ENCODE results near the gene MRPL4.

MRPL4 gene

DNA sequence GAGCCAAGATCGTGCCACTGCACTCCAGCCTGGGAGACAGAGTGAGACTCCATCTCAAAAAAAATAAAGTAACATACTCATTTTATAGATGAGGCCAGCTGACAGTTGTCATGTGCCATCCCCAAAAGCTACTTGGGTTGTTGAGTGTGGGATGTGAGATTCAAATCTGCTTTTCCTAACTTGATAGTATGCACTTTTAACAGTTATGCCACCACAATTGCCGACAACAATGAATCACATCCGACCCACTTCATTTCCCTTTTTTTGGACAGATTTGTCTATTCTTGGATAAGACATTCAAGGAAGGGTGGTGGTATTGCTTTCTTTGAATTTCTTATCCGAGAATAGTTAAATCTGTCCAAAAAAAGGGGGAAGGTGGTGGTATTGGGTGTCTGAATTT is 41.0 kb upstream of the MRPL4 start:
- no peak for DNase-seq (ENCODE audit: extremely low read depth, low read depth)
- TF ChIP-seq, protein P1, sequence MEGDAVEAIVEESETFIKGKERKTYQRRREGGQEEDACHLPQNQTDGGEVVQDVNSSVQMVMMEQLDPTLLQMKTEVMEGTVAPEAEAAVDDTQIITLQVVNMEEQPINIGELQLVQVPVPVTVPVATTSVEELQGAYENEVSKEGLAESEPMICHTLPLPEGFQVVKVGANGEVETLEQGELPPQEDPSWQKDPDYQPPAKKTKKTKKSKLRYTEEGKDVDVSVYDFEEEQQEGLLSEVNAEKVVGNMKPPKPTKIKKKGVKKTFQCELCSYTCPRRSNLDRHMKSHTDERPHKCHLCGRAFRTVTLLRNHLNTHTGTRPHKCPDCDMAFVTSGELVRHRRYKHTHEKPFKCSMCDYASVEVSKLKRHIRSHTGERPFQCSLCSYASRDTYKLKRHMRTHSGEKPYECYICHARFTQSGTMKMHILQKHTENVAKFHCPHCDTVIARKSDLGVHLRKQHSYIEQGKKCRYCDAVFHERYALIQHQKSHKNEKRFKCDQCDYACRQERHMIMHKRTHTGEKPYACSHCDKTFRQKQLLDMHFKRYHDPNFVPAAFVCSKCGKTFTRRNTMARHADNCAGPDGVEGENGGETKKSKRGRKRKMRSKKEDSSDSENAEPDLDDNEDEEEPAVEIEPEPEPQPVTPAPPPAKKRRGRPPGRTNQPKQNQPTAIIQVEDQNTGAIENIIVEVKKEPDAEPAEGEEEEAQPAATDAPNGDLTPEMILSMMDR (IDR thresholded peaks at IDR 0.05; ENCODE audit: low read depth, low read length, missing control alignments): no peak
- no peak overlapping the region for H3K4me3 ChIP-seq (replicated peaks; ENCODE audit: low read depth, low read length)

DNA sequence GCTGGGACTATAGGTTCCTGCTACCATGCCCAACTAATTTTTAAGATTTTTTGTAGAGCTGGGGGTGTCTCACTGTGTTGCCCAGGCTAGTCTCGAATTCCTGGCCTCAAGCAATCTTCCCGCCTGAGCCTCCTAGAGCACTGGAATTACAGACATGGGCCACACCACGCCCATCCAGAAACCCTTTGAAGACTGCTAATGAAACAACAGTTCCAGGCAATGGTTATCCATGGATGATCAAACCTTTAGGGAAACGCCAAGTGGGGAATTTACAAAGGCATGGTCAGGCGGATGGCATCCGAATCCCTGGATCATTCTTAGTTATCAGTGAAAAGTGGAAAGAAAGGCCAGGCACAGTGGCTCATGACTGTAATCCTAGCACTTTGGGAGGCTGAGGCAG is 40.3 kb upstream of the MRPL4 start:
- TF ChIP-seq, protein P1 (IDR thresholded peaks at IDR 0.05; ENCODE audit: low read depth, low read length, missing control alignments): no peak
- no peak for DNase-seq (ENCODE audit: extremely low read depth, low read depth)
- H3K4me3 ChIP-seq (replicated peaks; ENCODE audit: low read depth, low read length): no peak overlapping the region

DNA sequence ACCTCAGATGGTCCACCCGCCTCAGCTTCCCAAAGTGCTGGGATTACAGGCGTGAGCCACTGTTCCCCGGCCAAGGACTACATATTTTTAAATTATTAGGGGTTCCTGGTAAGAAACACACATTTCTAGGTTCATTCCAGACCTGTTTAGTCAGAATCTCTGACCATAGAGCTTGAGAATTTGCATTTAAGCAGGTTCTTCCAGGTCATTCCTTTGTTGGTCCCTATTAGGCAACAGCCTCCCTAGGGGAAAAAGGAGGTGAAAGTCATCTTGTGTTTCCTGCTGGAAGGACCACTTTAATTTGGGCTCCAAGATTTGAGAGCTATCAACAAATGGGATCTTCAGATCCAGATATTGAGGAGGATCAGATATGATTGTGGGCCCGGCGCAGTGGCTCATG is 37.2 kb upstream of the MRPL4 start:
- H3K4me3 ChIP-seq (replicated peaks; ENCODE audit: low read depth, low read length): no peak overlapping the region
- TF ChIP-seq, protein P1 (IDR thresholded peaks at IDR 0.05; ENCODE audit: low read depth, low read length, missing control alignments): no peak
- no peak for DNase-seq (ENCODE audit: extremely low read depth, low read depth)

DNA sequence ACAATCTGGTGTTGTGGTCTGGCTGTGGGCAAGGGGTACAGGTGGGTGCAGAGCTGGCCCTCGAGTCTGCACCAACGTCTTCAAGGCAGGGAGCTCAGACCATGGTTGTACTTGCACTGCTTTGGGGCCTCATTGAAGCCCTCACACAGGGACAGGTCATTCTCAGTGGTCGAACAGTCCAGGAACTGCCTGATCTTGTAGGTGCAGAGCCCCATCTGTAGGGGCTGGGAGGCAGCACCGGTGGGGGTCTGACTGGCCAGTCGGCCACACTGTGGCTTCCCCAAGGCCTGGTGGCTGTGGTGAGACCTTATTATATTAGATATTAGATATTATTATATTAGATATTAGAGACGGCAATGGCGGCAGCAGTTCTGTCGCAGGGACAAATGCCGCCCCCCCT is 34.9 kb upstream of the MRPL4 start:
- H3K4me3 ChIP-seq (replicated peaks; ENCODE audit: low read depth, low read length): no peak overlapping the region
- TF ChIP-seq, protein P1 (IDR thresholded peaks at IDR 0.05; ENCODE audit: low read depth, low read length, missing control alignments): no peak
- no peak for DNase-seq (ENCODE audit: extremely low read depth, low read depth)

DNA sequence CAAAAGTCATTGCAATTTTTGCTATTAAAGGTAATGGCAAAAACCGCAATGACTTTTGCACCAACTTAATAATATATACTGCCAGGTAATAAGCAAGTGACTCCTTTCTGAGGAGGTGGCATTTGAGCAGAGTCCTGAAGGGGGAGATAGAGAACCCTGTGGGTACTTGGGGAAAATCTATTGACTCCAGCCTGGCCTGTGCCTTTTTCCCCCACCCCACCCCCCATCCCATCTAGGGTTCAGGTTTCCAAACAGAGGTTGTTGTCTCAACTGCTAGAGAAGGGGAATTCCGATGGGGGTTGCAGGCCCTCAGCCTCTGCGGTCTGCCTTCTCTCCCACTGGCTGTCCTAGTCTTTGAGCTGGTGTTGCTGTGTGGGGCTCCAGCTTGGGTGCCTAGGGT is 32.3 kb upstream of the MRPL4 start:
- TF ChIP-seq, protein P1 (IDR thresholded peaks at IDR 0.05; ENCODE audit: low read depth, low read length, missing control alignments): peak; percentile 66
- DNase-seq (ENCODE audit: extremely low read depth, low read depth): no peak
- no peak overlapping the region for H3K4me3 ChIP-seq (replicated peaks; ENCODE audit: low read depth, low read length)

DNA sequence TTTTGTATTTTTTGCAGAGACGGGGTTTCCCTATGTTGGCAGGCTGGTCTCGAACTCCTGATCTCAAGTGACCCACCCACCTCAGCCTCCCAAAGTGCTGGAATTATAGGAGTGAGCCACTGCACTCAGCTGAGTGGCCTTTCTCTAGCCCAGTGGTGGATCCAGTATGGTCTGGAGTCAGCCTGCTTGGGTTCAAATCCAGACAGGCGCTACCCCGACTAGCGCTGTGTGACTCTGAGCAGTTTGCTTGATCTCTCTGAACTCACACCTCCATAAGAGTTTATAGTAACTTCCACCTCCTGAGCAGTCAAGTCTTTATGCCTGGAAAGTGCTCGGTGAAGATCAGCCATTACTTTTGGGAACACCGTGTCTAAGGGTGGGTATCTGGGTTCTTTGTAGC is 31.3 kb upstream of the MRPL4 start:
- H3K4me3 ChIP-seq (replicated peaks; ENCODE audit: low read depth, low read length): no peak overlapping the region
- TF ChIP-seq, protein P1 (IDR thresholded peaks at IDR 0.05; ENCODE audit: low read depth, low read length, missing control alignments): no peak

DNA sequence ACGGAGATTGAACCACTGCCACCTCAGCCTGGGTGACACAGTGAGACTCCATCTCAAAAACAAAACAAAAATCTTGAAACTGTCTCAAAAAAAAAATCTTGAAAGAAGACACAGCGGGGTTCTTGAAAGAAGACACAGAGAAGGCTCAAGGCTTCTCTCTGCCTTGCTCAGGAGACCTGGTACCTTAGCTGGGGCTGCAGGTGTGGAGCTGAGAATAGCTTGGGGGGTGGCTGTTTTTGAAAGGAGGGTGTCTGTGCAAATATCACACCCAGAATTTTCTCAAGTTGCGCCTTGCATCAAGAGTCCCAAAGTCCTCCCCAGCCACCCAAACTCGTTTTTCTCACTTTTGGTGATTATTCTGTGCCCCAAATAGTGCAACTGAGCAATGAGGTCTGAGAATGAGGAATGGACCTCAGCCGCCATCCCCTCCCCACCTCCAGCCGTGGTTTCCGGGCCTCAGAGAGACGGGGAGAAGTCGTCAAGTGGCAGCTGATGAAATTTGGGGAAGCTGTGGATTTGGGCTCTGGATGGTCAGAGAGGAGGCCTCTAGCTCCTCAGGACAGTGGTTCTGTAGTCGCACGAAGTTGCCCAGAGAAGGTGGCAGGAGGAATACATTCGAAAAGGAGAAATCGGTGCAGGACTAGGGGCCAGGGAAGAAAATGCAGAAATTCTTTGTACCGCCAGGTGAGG is 29.7 kb upstream of the MRPL4 start:
- no peak for DNase-seq (ENCODE audit: extremely low read depth, low read depth)
- no peak overlapping the region for H3K4me3 ChIP-seq (replicated peaks; ENCODE audit: low read depth, low read length)
- TF ChIP-seq, protein P1 (IDR thresholded peaks at IDR 0.05; ENCODE audit: low read depth, low read length, missing control alignments): no peak

More for the DNA sequence above, 31.3 kb upstream of the MRPL4 start:
- no peak for DNase-seq (ENCODE audit: extremely low read depth, low read depth)

Measured in HFF-Myc (cell line).